NB4 (cell line): ENCODE results near the gene PHLDB3.

ENCODE experiments used
- CTCF ChIP-seq: IDR thresholded peaks from one replicate; pipeline ENCODE4 v1.5.1; 2012; ENCODE audit warnings: low read depth, low read length
- MAX ChIP-seq: IDR thresholded peaks from 2 replicates; pipeline ENCODE4 v1.6.1; 2011; ENCODE audit warnings: low read depth, low read length
- POLR2A ChIP-seq: IDR thresholded peaks from 2 replicates; pipeline ENCODE4 v1.6.1; 2011; ENCODE audit warnings: mild to moderate bottlenecking; ENCODE audit not compliant: insufficient read length; ENCODE audit errors: extremely low read depth

GRCh38 chr19:43499042-43499441 is 5.5 kb downstream of the PHLDB3 start:
- TF ChIP-seq CTCF (no peak), POLR2A (no peak), MAX (no peak)
